ENCODE results near the gene GARIN5A. TPM values are rescaled to one million over a fixed set of nuclear protein-coding genes. Genes with fewer than 3 reads are reported as not detected.

Gene GARIN5A
- total and polyA plus RNA-seq, 7 donors: 0.36 to 7.1 (median 1.6) TPM; not detected in 2

DNA sequence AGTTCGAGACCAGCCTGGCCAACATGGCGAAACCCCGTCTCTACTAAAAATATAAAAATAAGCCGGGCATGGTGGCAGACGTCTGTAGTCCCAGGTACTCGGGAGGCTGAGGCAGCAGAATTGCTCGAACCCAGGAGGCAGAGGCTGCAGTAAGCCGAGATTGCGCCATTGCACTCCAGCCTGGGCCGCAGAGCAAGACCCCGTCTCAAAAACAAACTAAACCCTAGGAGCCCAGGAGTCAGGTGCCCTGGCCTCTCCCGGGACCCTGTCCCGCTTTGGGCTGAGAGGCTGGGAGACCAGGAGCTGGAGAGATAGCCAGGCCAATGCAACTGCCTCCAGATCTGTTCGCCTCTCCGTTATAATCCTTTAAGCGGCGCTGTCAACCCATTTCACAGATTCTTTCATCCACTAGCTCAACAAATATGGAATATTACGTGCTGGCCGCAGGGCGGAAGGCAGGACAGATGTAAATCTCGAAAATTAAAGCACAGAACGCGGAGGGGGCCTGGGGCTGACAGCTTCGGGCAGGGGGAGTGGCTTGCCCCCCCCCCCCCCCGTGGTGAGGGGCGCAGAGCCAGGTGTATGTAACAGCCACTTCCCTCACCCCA, 49.2 kb downstream of the GARIN5A start:
- peak overlapping the region in 3 of 4 donors; percentile 16 to 34 (median 31) for H3K4me3 ChIP-seq
- TF ChIP-seq, protein P1, sequence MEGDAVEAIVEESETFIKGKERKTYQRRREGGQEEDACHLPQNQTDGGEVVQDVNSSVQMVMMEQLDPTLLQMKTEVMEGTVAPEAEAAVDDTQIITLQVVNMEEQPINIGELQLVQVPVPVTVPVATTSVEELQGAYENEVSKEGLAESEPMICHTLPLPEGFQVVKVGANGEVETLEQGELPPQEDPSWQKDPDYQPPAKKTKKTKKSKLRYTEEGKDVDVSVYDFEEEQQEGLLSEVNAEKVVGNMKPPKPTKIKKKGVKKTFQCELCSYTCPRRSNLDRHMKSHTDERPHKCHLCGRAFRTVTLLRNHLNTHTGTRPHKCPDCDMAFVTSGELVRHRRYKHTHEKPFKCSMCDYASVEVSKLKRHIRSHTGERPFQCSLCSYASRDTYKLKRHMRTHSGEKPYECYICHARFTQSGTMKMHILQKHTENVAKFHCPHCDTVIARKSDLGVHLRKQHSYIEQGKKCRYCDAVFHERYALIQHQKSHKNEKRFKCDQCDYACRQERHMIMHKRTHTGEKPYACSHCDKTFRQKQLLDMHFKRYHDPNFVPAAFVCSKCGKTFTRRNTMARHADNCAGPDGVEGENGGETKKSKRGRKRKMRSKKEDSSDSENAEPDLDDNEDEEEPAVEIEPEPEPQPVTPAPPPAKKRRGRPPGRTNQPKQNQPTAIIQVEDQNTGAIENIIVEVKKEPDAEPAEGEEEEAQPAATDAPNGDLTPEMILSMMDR (IDR thresholded peaks at IDR 0.05): no peak
- no peak for TF ChIP-seq EP300 (IDR thresholded peaks at IDR 0.05)
- TF ChIP-seq POLR2A (IDR thresholded peaks at IDR 0.05): no peak
- TF ChIP-seq POLR2AphosphoS5 (IDR thresholded peaks at IDR 0.05): no peak
- intact Hi-C loops (cut with DNase I): no loop called here
- H3K4me1 ChIP-seq: peaks cover 0 to 23% (median 15%) of the 10 kb centered on the region in 4 donors
- 81 to 84% methylated on average over 26 of the region's 26 CpGs for WGBS, 2 donors
- no peak for DNase-seq
- peaks cover 7 to 52% (median 44%) of the 10 kb centered on the region in 3 donors for H3K27me3 ChIP-seq
- H3K27ac ChIP-seq: peak overlapping the region in 1 of 4 donors; percentile 48
- H3K9me3 ChIP-seq: no peaks in the 10 kb centered on the region
- no peaks in the 10 kb centered on the region for H3K36me3 ChIP-seq

GRCh38 chr19:50425581-50425980, 51.1 kb downstream of the GARIN5A start:
- no peak for DNase-seq
- TF ChIP-seq, protein P1 (IDR thresholded peaks at IDR 0.05): no peak
- TF ChIP-seq POLR2AphosphoS5 (IDR thresholded peaks at IDR 0.05) (no peak), EP300 (IDR thresholded peaks at IDR 0.05) (no peak), POLR2A (IDR thresholded peaks at IDR 0.05) (no peak)
- intact Hi-C loops (cut with DNase I): no loop called here
- WGBS, 2 donors: 51 to 58% methylated on average over 7 of the region's 7 CpGs
- Histone ChIP-seq H3K36me3 (no peaks in the 10 kb centered on the region), H3K27ac (no peak overlapping the region), H3K4me3 (no peak overlapping the region), H3K4me1 (peaks cover 0 to 11% (median 0%) of the 10 kb centered on the region in 4 donors), H3K9me3 (no peaks in the 10 kb centered on the region), H3K27me3 (peaks cover 2 to 55% (median 44%) of the 10 kb centered on the region in 3 donors)

DNA sequence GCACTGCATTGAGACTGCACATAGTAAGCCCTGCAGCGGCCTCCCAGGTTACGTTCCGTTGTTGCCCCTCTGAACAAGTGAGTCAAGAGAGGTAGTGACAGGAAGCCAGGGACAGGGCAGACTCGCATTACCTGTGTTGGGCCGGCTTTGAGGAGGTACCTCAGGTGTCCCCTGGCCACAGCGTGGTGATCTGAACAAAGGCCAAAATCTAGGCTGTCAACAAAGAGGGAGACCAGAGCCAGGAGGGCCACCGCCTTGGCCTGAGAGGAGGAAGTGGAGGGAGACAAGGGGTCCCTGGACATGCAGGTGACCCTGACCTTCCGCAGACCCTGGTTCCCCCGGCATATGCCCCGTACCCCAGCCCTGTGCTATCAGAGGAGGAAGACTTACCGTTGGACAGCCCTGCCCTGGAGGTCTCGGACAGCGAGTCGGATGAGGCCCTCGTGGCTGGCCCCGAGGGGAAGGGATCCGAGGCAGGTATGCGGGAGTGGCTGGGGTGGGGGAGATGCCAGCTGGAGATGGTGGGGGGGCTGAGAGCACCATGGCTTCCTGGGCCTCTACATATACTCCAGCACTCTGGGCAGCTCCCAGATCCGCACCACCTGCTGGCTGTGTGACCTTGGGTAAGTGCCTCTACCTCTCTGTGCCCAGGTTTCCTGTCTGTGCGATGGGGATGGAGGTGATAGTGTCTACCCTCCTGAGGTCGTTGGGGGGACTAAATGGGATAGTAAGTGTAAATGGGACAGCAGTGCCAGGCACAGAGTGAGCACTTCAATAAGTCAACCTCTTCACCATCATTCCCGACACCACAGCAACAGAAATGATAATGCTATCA, 53.2 kb downstream of the GARIN5A start:
- H3K36me3 ChIP-seq: no peaks in the 10 kb centered on the region
- no peak overlapping the region for H3K27ac ChIP-seq
- peaks cover 12 to 58% (median 58%) of the 10 kb centered on the region in 3 donors for H3K27me3 ChIP-seq
- DNase-seq: no peak
- WGBS, 2 donors: 77 to 82% methylated on average over 22 of the region's 22 CpGs
- intact Hi-C loops (cut with DNase I): no loop called here
- H3K4me1 ChIP-seq: peaks cover 0 to 17% (median 5%) of the 10 kb centered on the region in 4 donors
- no peaks in the 10 kb centered on the region for H3K9me3 ChIP-seq
- TF ChIP-seq POLR2AphosphoS5 (IDR thresholded peaks at IDR 0.05) (no peak), POLR2A (IDR thresholded peaks at IDR 0.05) (no peak)
- no peak overlapping the region for H3K4me3 ChIP-seq

DNA sequence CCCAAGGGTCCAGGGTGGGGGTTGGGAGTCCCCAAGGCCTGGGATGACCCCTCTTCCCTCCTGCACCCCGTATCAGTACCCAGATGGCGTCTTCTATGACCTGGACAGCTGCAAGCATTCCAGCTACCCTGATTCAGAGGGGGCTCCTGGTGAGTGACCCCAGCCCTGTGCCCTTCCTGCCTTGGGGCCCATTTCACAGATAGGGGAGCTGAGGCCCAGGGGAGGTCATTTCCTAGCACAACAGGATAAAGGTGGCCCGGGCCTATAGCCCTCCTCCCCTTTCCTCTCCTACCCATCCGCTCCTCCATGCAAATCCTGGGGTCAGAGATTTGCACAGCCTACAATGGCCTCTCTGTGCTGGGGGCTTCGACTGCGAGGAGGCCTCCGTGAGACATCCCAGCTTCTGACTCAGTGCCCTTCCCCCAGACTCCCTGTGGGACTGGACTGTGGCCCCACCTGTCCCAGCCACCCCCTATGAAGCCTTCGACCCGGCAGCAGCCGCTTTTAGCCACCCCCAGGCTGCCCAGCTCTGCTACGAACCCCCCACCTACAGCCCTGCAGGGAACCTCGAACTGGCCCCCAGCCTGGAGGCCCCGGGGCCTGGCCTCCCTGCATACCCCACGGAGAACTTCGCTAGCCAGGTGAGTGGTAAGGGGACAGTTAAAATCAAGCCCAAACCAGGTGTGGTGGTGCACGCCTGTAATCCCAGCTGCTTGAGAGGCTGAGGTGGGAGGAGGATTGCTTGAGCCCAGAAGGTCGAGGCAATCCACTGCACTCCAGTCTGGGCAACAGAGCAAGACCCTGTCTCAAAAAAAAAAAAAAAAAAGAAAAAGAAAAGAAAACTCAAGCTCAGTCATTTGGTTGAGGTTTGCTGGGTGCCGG, 54.0 kb downstream of the GARIN5A start:
- TF ChIP-seq EP300 (IDR thresholded peaks at IDR 0.05) (no peak), POLR2A (IDR thresholded peaks at IDR 0.05) (no peak), POLR2AphosphoS5 (IDR thresholded peaks at IDR 0.05) (no peak)
- TF ChIP-seq, protein P1 (IDR thresholded peaks at IDR 0.05): no peak
- intact Hi-C loops (cut with DNase I): no loop called here
- Histone ChIP-seq H3K27me3 (peaks cover 19 to 62% (median 60%) of the 10 kb centered on the region in 3 donors), H3K4me1 (peaks cover 0 to 10% (median 7%) of the 10 kb centered on the region in 4 donors), H3K27ac (no peak overlapping the region), H3K4me3 (no peak overlapping the region), H3K9me3 (no peaks in the 10 kb centered on the region), H3K36me3 (no peaks in the 10 kb centered on the region)
- DNase-seq: no peak
- 86 to 88% methylated on average over 18 of the region's 18 CpGs for WGBS, 2 donors

All from sigmoid colon (tissue), 7 donors.